DND-41 (cell line): ENCODE measurements around the gene CER1.

Experiments used
- ATAC-seq: fragments of 200-7000 bp; cut with Tn5 transposase; 3 replicates; pipeline ENCODE4 v1.9.1; 2021; ENCODE audit warnings: low read depth; ENCODE audit not compliant: insufficient read depth
- DNase-seq: peaks from one replicate; pipeline ENCODE4 v3.0.0-alpha.2; 2020
- H2AFZ ChIP-seq: 2 replicates; pipeline ENCODE4 v1.6.0; 2012; ENCODE audit warnings: low read depth, low read length
- H3K27ac ChIP-seq: 2 replicates; pipeline ENCODE4 v1.5.1; 2012; ENCODE audit warnings: low read length, inconsistent platforms
- H3K27me3 ChIP-seq: fragments of 200-600 bp; sonication (generic); 2 replicates; pipeline ENCODE4 v1.6.0; 2012; ENCODE audit warnings: low read length, mild to moderate bottlenecking, inconsistent platforms; ENCODE audit not compliant: insufficient read depth, poor library complexity
- H3K36me3 ChIP-seq: 2 replicates; pipeline ENCODE4 v1.5.1; 2012; ENCODE audit warnings: low read length, inconsistent platforms; ENCODE audit not compliant: insufficient read depth
- H3K4me1 ChIP-seq: 2 replicates; pipeline ENCODE4 v1.5.1; 2012; ENCODE audit warnings: mild to moderate bottlenecking, low read length; ENCODE audit not compliant: insufficient read depth
- H3K4me2 ChIP-seq: 2 replicates; pipeline ENCODE4 v1.6.0; 2012; ENCODE audit warnings: mild to moderate bottlenecking, moderate library complexity, low read length, inconsistent platforms; ENCODE audit not compliant: insufficient read depth
- H3K4me3 ChIP-seq, 2 experiments: fragments of 200-600 bp in 1 of 2; shearing (Covaris generic) in 1 of 2; 2 replicates each; pipeline ENCODE4 v1.5.1; 2012 to 2016; ENCODE audit warnings: inconsistent platforms in 2 of 2, low read length in 2 of 2, mild to moderate bottlenecking in 2 of 2, low read depth in 1 of 2, moderate library complexity in 1 of 2
- H3K79me2 ChIP-seq: 2 replicates; pipeline ENCODE4 v1.6.0; 2012; ENCODE audit warnings: low read length, inconsistent platforms; ENCODE audit not compliant: insufficient read depth
- H3K9ac ChIP-seq: 2 replicates; pipeline ENCODE4 v1.6.0; 2012; ENCODE audit warnings: low read depth, mild to moderate bottlenecking, inconsistent platforms, low read length, moderate library complexity
- H3K9me3 ChIP-seq: 2 replicates; pipeline ENCODE4 v1.5.1; 2012; ENCODE audit warnings: low read length, moderate library complexity, mild to moderate bottlenecking, inconsistent platforms; ENCODE audit not compliant: insufficient read depth, severe bottlenecking
- H4K20me1 ChIP-seq: 2 replicates; pipeline ENCODE4 v1.6.0; 2012; ENCODE audit warnings: low read length; ENCODE audit not compliant: insufficient read depth
- EZH2 ChIP-seq: IDR thresholded peaks from 3 replicates; pipeline ENCODE4 v1.6.1; 2012; ENCODE audit warnings: borderline replicate concordance, low read depth, mild to moderate bottlenecking, moderate library complexity, low read length, inconsistent platforms; ENCODE audit not compliant: severe bottlenecking
- TF ChIP-seq, protein P1 (sequence below): IDR thresholded peaks from 2 replicates; pipeline ENCODE4 v1.5.1; 2012; ENCODE audit warnings: borderline replicate concordance, low read length, moderate library complexity, mild to moderate bottlenecking; ENCODE audit not compliant: poor library complexity, severe bottlenecking; ENCODE audit errors: extremely low read depth

Gene CER1

DNA sequence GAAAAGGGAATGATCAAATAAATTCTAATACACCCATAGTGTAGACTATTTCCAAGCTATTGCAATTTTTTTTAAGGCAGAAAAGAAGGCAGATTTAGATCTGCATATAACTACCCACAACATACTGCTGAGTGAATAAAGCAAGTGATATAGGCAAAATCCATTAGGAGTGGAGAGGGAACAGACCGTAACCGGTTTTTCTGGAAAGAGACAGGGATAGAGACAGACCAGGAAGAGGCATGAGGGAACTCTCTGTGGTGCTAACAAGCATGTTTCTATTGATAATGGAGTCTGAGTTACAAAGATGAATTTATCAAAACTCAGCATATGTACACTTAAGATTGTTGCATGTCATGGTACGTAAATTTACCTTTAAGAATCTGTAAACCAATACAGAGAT lies 43.8 kb downstream of the CER1 start:
- H3K27ac ChIP-seq, result no peak overlapping the region
- no peaks in the 10 kb centered on the region for H3K79me2 ChIP-seq
- no peaks in the 10 kb centered on the region for H3K27me3 ChIP-seq
- H3K9ac ChIP-seq, result no peak overlapping the region
- no peak overlapping the region for H3K4me3 ChIP-seq
- ATAC-seq (no peak), DNase-seq (no peak)
- no peaks in the 10 kb centered on the region for H3K4me1 ChIP-seq
- no peaks in the 10 kb centered on the region for H3K9me3 ChIP-seq
- no peak overlapping the region for H2AFZ ChIP-seq
- H4K20me1 ChIP-seq, result no peaks in the 10 kb centered on the region
- H3K4me2 ChIP-seq, result no peak overlapping the region
- TF ChIP-seq EZH2, result no peak
- TF ChIP-seq, protein P1, sequence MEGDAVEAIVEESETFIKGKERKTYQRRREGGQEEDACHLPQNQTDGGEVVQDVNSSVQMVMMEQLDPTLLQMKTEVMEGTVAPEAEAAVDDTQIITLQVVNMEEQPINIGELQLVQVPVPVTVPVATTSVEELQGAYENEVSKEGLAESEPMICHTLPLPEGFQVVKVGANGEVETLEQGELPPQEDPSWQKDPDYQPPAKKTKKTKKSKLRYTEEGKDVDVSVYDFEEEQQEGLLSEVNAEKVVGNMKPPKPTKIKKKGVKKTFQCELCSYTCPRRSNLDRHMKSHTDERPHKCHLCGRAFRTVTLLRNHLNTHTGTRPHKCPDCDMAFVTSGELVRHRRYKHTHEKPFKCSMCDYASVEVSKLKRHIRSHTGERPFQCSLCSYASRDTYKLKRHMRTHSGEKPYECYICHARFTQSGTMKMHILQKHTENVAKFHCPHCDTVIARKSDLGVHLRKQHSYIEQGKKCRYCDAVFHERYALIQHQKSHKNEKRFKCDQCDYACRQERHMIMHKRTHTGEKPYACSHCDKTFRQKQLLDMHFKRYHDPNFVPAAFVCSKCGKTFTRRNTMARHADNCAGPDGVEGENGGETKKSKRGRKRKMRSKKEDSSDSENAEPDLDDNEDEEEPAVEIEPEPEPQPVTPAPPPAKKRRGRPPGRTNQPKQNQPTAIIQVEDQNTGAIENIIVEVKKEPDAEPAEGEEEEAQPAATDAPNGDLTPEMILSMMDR, result no peak
- no peaks in the 10 kb centered on the region; the same call in 1 of the 2 replicates for H3K36me3 ChIP-seq

DNA sequence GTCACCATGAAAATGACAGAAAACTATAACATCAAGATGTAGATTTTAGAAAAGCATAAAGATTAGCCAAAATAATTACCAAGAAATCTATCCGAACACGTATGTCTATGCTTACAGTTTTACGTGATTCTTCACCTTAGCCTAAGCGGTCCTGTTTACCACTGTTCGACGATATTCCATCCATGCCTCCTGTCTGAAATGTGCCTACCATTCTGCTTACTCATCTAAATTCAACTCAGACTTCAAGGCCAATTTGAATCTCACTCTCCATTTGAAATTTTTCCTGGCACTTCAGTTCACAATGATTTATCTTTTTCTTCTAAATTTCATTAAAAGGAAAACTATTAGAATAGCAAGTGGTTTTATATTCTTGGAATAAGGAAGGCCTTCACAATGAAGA lies 44.7 kb downstream of the CER1 start:
- Histone ChIP-seq H3K4me1 (no peaks in the 10 kb centered on the region), H3K36me3 (no peaks in the 10 kb centered on the region; the same call in 1 of the 2 replicates), H3K4me2 (no peak overlapping the region), H3K9ac (no peak overlapping the region), H3K27ac (no peak overlapping the region), H3K4me3 (no peak overlapping the region), H3K9me3 (no peaks in the 10 kb centered on the region), H4K20me1 (no peaks in the 10 kb centered on the region), H3K79me2 (no peaks in the 10 kb centered on the region), H3K27me3 (no peaks in the 10 kb centered on the region), H2AFZ (no peak overlapping the region)
- no peak for DNase-seq
- TF ChIP-seq, protein P1, result no peak
- no peak for TF ChIP-seq EZH2
- no peak for ATAC-seq

DNA sequence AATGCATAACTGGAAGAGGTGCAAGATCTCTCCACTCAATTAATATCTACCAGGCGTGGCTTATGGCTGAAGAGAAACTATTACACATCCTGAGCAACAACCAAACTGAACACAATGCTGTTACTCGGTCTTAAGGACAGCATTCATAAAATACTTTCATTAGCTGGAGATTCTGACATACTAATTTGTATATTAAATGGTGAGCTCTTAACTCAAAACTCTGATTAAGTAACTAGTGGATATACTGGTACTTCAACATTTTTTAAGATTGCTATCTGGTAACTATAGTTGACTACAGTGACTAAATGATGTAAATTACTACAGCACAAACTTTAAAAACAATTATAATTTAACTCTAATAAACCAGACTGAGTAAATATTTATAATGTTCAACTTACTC lies 45.1 kb downstream of the CER1 start:
- Histone ChIP-seq H3K4me2 (no peak overlapping the region), H3K4me1 (no peaks in the 10 kb centered on the region), H3K79me2 (no peaks in the 10 kb centered on the region), H3K36me3 (no peaks in the 10 kb centered on the region; the same call in 1 of the 2 replicates), H3K9me3 (no peaks in the 10 kb centered on the region), H3K9ac (no peak overlapping the region), H3K27me3 (no peaks in the 10 kb centered on the region), H4K20me1 (no peaks in the 10 kb centered on the region), H2AFZ (no peak overlapping the region), H3K4me3 (no peak overlapping the region), H3K27ac (no peak overlapping the region)
- ATAC-seq (no peak), DNase-seq (no peak)
- TF ChIP-seq, protein P1, result no peak
- TF ChIP-seq EZH2, result no peak

DNA sequence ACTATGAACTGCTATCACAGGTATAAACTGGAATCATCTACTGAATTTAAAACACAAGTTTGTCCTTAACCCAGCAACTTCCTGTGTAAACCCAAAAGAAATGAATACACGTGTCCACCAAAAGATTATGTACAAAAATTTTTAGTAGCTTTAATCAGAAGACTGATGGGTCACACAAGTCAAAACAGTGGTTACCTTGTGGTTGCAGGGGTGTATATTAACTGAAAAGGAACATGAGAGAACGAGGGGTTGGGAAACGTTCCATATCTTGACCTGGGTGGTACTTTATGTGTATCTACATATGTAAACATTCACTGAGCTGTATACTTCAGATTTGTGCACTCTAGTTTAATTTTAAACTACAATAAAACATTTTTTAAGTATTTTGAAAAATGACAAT lies 47.9 kb downstream of the CER1 start:
- H3K9ac ChIP-seq, result no peak overlapping the region
- H3K36me3 ChIP-seq, result no peaks in the 10 kb centered on the region; the same call in 1 of the 2 replicates
- H3K4me3 ChIP-seq, result no peak overlapping the region
- DNase-seq, result no peak
- no peaks in the 10 kb centered on the region for H4K20me1 ChIP-seq
- no peaks in the 10 kb centered on the region for H3K79me2 ChIP-seq
- no peaks in the 10 kb centered on the region for H3K4me1 ChIP-seq
- H3K27ac ChIP-seq, result no peak overlapping the region
- H3K27me3 ChIP-seq, result no peaks in the 10 kb centered on the region
- H3K4me2 ChIP-seq, result no peak overlapping the region
- H3K9me3 ChIP-seq, result no peaks in the 10 kb centered on the region
- TF ChIP-seq EZH2, result no peak
- TF ChIP-seq, protein P1, result no peak
- ATAC-seq, result no peak
- no peak overlapping the region for H2AFZ ChIP-seq
